SK-MEL-5 (cell line): ENCODE data around the gene PLEKHA7. TPM values are rescaled to one million over a fixed set of nuclear protein-coding genes. Genes with fewer than 3 reads are reported as not detected.

Source experiments
- DNase-seq: peaks from one replicate; pipeline ENCODE4 v3.0.0-alpha.2; 2016; ENCODE audit warnings: low read depth, low spot score
- in situ Hi-C: cut with HindIII; loops from 2 replicates; pipeline ENCODE4 v1.10.0; 2016; ENCODE audit warnings: low sequenced_read_pairs, high pct_unique_total_duplicates, low pct_unique_long_range_greater_than_20kb
- total RNA-seq: library from RNA; depleted of rRNA; stranded (reverse); fragments of >200 nt; shearing (Covaris generic); gene quantifications from 2 replicates; pipeline ENCODE4 v1.2.3, GENCODE V29; 2014

PLEKHA7 gene
- total RNA-seq, 1 experiment from 2014 or later = 1.7 TPM

GRCh38 chr11:16771350-16772140 is 242.7 kb downstream of the PLEKHA7 start:
- in situ Hi-C loops = no loop called here
- no peak for DNase-seq

GRCh38 chr11:16770016-16770415 is 244.2 kb downstream of the PLEKHA7 start:
- no peak for DNase-seq
- in situ Hi-C loops = no loop called here

- in situ Hi-C loops = no loop called here
- no peak for DNase-seq
These were observed 244.8 kb downstream of the PLEKHA7 start for GRCh38 chr11:16769386-16769785.

GRCh38 chr11:16767957-16768356 is 246.3 kb downstream of the PLEKHA7 start:
- no peak for DNase-seq
- in situ Hi-C loops = no loop called here

GRCh38 chr11:16767137-16767536 is 247.1 kb downstream of the PLEKHA7 start:
- in situ Hi-C loops = no loop called here
- DNase-seq = no peak

- in situ Hi-C loops = no loop called here
- no peak for DNase-seq
These were observed 249.3 kb downstream of the PLEKHA7 start for GRCh38 chr11:16764888-16765287.

GRCh38 chr11:16763746-16764145 is 250.5 kb downstream of the PLEKHA7 start:
- in situ Hi-C loops = no loop called here
- DNase-seq = peak; percentile 46

- no peak for DNase-seq
- in situ Hi-C loops = no loop called here
These were observed 254.2 kb downstream of the PLEKHA7 start for GRCh38 chr11:16759857-16760508.

GRCh38 chr11:16758382-16759024 is 255.7 kb downstream of the PLEKHA7 start:
- in situ Hi-C loops = no loop called here
- DNase-seq = no peak

GRCh38 chr11:16750417-16750816 is 263.8 kb downstream of the PLEKHA7 start:
- no peak for DNase-seq
- in situ Hi-C loops = no loop called here

- DNase-seq = no peak
- in situ Hi-C loops = no loop called here
These were observed 264.5 kb downstream of the PLEKHA7 start for GRCh38 chr11:16749666-16750065.

GRCh38 chr11:16749092-16749491 is 265.1 kb downstream of the PLEKHA7 start:
- in situ Hi-C loops = no loop called here
- no peak for DNase-seq

- DNase-seq = no peak
- in situ Hi-C loops = no loop called here
These were observed 268.1 kb downstream of the PLEKHA7 start for GRCh38 chr11:16745950-16746605.

- in situ Hi-C loops = no loop called here
- DNase-seq = no peak
These were observed 270.0 kb downstream of the PLEKHA7 start for GRCh38 chr11:16744128-16744725.

GRCh38 chr11:16743478-16743877 is 270.7 kb downstream of the PLEKHA7 start:
- DNase-seq = no peak
- in situ Hi-C loops = no loop called here

- no peak for DNase-seq
- in situ Hi-C loops = no loop called here
These were observed 272.7 kb downstream of the PLEKHA7 start for GRCh38 chr11:16741473-16741872.

GRCh38 chr11:16738947-16739815 is 275.0 kb downstream of the PLEKHA7 start:
- peak; percentile 16 for DNase-seq
- in situ Hi-C loops = no loop called here
